Common myeloid progenitor, CD34-positive (primary cell): Measurements from ENCODE around the gene ERFL.
A peak's percentile ranks its signal among the peaks of the same experiment; 100 is the strongest.

Source experiments
- CTCF ChIA-PET: fragments of 350-600 bp; sonication (Branson Sonifier 250); formaldehyde crosslinking; loops from one replicate; lab custom pipeline; 2021; ENCODE audit warnings: antibody characterized with exemption; lab: Charles Lee
- POLR2A ChIA-PET: fragments of 350-600 bp; sonication (Branson Sonifier 250); formaldehyde crosslinking; loops from one replicate; lab custom pipeline; 2021; ENCODE audit warnings: antibody characterized with exemption; lab: Charles Lee
- DNase-seq, 3 donors: peaks; one replicate each; pipeline versions ENCODE4 v3.0.0 to v3.0.0-alpha.2; 2013
- H3K27ac ChIP-seq, 2 experiments: 1 replicate in 1 of 2; 2 replicates in 1 of 2; pipeline ENCODE4 v1.7.0; 2013; ENCODE audit warnings: inconsistent platforms in 2 of 2, low read length in 2 of 2, mild to moderate bottlenecking in 2 of 2, low read depth in 1 of 2, moderate library complexity in 1 of 2; ENCODE audit not compliant: severe bottlenecking in 2 of 2, insufficient read depth in 1 of 2, poor library complexity in 1 of 2
- H3K27me3 ChIP-seq, 5 experiments: replicated peaks in 2 of 5; 1 replicate in 3 of 5; 2 replicates in 2 of 5; pipeline versions ENCODE4 v1.6.1 to v1.7.0; 2013; ENCODE audit warnings: low read length in 4 of 5, mild to moderate bottlenecking in 2 of 5, moderate library complexity in 2 of 5, inconsistent platforms in 1 of 5; ENCODE audit not compliant: insufficient read depth in 5 of 5, control insufficient read depth in 4 of 5
- H3K36me3 ChIP-seq, 4 experiments: 1 replicate in 2 of 4; 2 replicates in 2 of 4; pipeline versions ENCODE4 v1.6.1 to v1.7.0; 2013; ENCODE audit warnings: low read length in 3 of 4, control low read depth in 1 of 4, mild to moderate bottlenecking in 1 of 4; ENCODE audit not compliant: control insufficient read depth in 4 of 4, insufficient read depth in 4 of 4
- H3K4me1 ChIP-seq, 4 experiments: 1 replicate in 3 of 4; 2 replicates in 1 of 4; pipeline versions ENCODE4 v1.6.1 to v1.7.1; 2013; ENCODE audit warnings: low read length in 3 of 4, mild to moderate bottlenecking in 3 of 4, control low read depth in 1 of 4, inconsistent platforms in 1 of 4, moderate library complexity in 1 of 4; ENCODE audit not compliant: control insufficient read depth in 4 of 4, insufficient read depth in 4 of 4; ENCODE audit errors: control extremely low read depth in 1 of 4
- H3K4me3 ChIP-seq, 7 experiments: 1 replicate in 4 of 7; 2 replicates in 3 of 7; pipeline versions ENCODE4 v1.5.1 to v1.7.0; 2013; ENCODE audit warnings: mild to moderate bottlenecking in 7 of 7, low read length in 6 of 7, moderate library complexity in 6 of 7, inconsistent platforms in 2 of 7, low read depth in 2 of 7, control low read depth in 1 of 7; ENCODE audit not compliant: insufficient read depth in 4 of 7, control insufficient read depth in 1 of 7; ENCODE audit errors: extremely low read depth in 1 of 7
- H3K9me3 ChIP-seq, 5 experiments: 1 replicate in 4 of 5; 2 replicates in 1 of 5; pipeline versions ENCODE4 v1.6.1 to v1.7.1; 2013; ENCODE audit warnings: low read length in 4 of 5, mild to moderate bottlenecking in 2 of 5, inconsistent platforms in 1 of 5, low read depth in 1 of 5, moderate library complexity in 1 of 5; ENCODE audit not compliant: control insufficient read depth in 4 of 5, insufficient read depth in 2 of 5; ENCODE audit errors: control extremely low read depth in 1 of 5
- WGBS: methylation state at CpG from one replicate; pipeline ENCODE4 v1.1.5; 2013; ENCODE audit not compliant: insufficient coverage; 5-methylcytosine and 5-hydroxymethylcytosine counted together

The ERFL gene

DNA sequence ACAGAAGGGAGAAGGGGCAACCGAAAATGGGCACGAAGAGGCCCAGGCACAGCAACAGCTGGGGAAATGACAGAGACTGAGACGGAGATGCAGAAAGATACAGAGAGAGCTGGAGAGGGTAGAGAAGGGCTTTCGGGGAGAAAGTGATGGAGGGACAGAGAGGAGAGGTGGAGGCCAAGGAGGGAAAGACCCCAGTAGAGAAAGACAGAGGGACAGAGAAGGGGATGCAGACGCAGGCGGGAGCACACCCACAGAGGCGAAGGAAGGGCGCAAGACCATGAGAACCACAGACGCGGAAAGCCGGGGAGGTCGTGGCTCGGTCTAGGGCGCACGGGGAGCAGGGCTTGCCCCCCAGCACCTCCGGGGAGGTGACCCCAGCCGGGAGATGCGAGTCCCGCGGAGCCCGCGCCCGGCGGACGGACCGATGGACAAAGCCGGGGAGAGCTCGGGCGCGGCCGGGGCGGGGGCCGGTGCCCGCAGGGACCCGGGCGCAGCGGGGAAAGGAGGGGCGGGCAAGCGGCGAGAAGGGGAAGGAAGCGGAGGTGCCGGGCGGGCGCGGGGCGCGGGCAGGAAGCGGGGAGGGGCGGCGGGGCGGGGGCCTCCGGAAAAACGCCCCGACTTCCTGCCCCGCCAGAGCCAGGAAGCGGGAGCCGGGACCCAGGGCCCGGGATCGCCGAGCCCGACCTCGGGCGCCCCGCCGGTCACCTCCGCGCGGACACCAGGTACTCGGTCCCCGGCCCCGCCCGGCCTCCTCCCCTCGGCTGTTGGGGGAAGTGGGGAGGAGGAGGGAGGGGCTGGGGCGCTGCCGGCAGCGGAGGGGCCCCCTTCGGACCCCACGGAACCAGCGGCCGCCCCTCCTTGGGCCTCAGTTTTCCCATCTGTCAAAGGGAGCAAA lies 45.4 kb downstream of the ERFL start, which contains the start of gene ARHGEF1:
TSS of gene ARHGEF1 (plus strand) at position 617 of the 895 bp plus-strand sequence. CDS start 4,899 bp downstream, outside the sequence.
- Histone ChIP-seq H3K27me3 (no peaks in the 10 kb centered on the region), H3K36me3 (peaks cover 0 to 2% (median 0%) of the 10 kb centered on the region in 4 experiments), H3K4me1 (peaks cover 17 to 75% (median 65%) of the 10 kb centered on the region in 4 experiments), H3K9me3 (no peaks in the 10 kb centered on the region), H3K27ac (peak within 1 kb of the TSS in 1 of 2 experiments; percentile 89), H3K4me3 (peak within 1 kb of the TSS; percentile 64 to 96 (median 87))
- ChIA-PET POLR2A (interaction anchor here (0.6 to 1.1 kb wide), 2 partner anchors 23 to 37 kb away, joined by 3 read pairs; no protein-coding TSS in a partner anchor), CTCF (interaction anchor here (0.9 to 2.4 kb wide), 8 partner anchors 8 to 74 kb away, joined by 3 to 11 read pairs (median 4); no protein-coding TSS in a partner anchor)
- WGBS, result 2% methylated on average over 54 of the region's 80 CpGs
- peak in 1 of 3 donors; percentile 64 for DNase-seq

DNA sequence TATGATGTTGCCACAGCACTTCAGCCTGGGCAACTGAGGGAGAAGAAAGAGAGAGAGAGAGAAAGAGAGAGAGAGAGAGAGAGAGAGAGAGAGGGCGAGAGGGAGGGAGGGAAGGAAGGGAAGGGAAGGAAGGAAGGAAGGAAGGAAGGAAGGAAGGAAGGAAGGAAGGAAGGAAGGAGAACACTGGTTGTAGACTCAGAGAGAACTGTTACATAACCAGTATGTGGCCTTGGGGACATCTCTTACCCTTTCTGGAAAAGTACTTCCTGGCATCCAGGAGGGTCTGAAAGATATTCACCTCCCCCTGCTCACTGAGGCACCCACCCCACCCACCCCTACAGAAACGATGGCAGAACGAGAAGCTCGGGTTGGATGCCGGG lies 47.9 kb downstream of the ERFL start:
- no peak for DNase-seq
- H3K9me3 ChIP-seq, result no peaks in the 10 kb centered on the region
- no peak overlapping the region for H3K27ac ChIP-seq
- WGBS, result no CpG with 5 or more reads among the region's 5 CpGs
- peaks cover 16 to 75% (median 62%) of the 10 kb centered on the region in 4 experiments for H3K4me1 ChIP-seq
- ChIA-PET POLR2A (no interaction called here), CTCF (interaction anchor here (0.6 kb wide), 1 partner anchor 70 kb away, joined by 3 read pairs; no protein-coding TSS in a partner anchor)
- no peaks in the 10 kb centered on the region for H3K27me3 ChIP-seq
- no peak overlapping the region for H3K4me3 ChIP-seq
- no peaks in the 10 kb centered on the region for H3K36me3 ChIP-seq

- Histone ChIP-seq H3K4me3 (no peak overlapping the region), H3K27me3 (no peaks in the 10 kb centered on the region), H3K36me3 (no peaks in the 10 kb centered on the region), H3K4me1 (peaks cover 13 to 75% (median 59%) of the 10 kb centered on the region in 4 experiments), H3K27ac (no peak overlapping the region), H3K9me3 (no peaks in the 10 kb centered on the region)
- WGBS, result 95% methylated on average over 3 of the region's 7 CpGs
- DNase-seq, result no peak
- POLR2A ChIA-PET, result no interaction called here
- CTCF ChIA-PET, result no interaction called here
These were observed 48.5 kb downstream of the ERFL start for GRCh38 chr19:41879670-41880328.

GRCh38 chr19:41879080-41879479 lies 49.2 kb downstream of the ERFL start:
- no peaks in the 10 kb centered on the region for H3K9me3 ChIP-seq
- no peaks in the 10 kb centered on the region for H3K36me3 ChIP-seq
- no peak for DNase-seq
- ChIA-PET CTCF (interaction anchor here (7.9 kb wide), 1 partner anchor 11 kb away, joined by 82 read pairs; no protein-coding TSS in a partner anchor), POLR2A (no interaction called here)
- 95% methylated on average over 19 of the region's 21 CpGs for WGBS
- no peaks in the 10 kb centered on the region for H3K27me3 ChIP-seq
- peaks cover 10 to 72% (median 56%) of the 10 kb centered on the region in 4 experiments for H3K4me1 ChIP-seq
- no peak overlapping the region for H3K27ac ChIP-seq
- H3K4me3 ChIP-seq, result no peak overlapping the region

- peak in 2 of 3 donors; percentile 43 to 48 for DNase-seq
- no peaks in the 10 kb centered on the region for H3K27me3 ChIP-seq
- ChIA-PET POLR2A (interaction anchor here (1.4 kb wide), 1 partner anchor 8 kb away, joined by 8 read pairs; no protein-coding TSS in a partner anchor), CTCF (interaction anchor here (2.7 to 7.9 kb wide), 3 partner anchors 11 to 73 kb away, joined by 11 to 82 read pairs (median 16); partner anchors contain the start of gene RPS19)
- peaks cover 10 to 76% (median 57%) of the 10 kb centered on the region in 4 experiments for H3K4me1 ChIP-seq
- 65% methylated on average over 10 of the region's 17 CpGs for WGBS
- no peaks in the 10 kb centered on the region for H3K9me3 ChIP-seq
- peak overlapping the region; percentile 1 to 64 (median 53) for H3K4me3 ChIP-seq
- no peaks in the 10 kb centered on the region for H3K36me3 ChIP-seq
- H3K27ac ChIP-seq, result peak overlapping the region; percentile 35 to 81
These were observed 50.0 kb downstream of the ERFL start for GRCh38 chr19:41877916-41878905.
